WI38 (cell line): ENCODE measurements around the gene ZNF90.
"Not testable (repeated sequence)": the region's sequence is repeated elsewhere in the genome, so short reads cannot be mapped to it uniquely, and the experiment has no call there.

Experiments used
- H3K4me3 ChIP-seq: 2 replicates; pipeline ENCODE4 v1.5.1; 2011; ENCODE audit warnings: low read depth, mild to moderate bottlenecking, control low read depth, low read length
- TF ChIP-seq, protein P1 (sequence below): IDR thresholded peaks from 2 replicates; pipeline ENCODE4 v1.5.1; 2012; ENCODE audit warnings: low read depth, mild to moderate bottlenecking, control low read depth, low read length

ZNF90 gene

GRCh38 chr19:20051841-20052768, 25.7 kb upstream of the ZNF90 start:
- peak overlapping the region; percentile 85 for H3K4me3 ChIP-seq

DNA sequence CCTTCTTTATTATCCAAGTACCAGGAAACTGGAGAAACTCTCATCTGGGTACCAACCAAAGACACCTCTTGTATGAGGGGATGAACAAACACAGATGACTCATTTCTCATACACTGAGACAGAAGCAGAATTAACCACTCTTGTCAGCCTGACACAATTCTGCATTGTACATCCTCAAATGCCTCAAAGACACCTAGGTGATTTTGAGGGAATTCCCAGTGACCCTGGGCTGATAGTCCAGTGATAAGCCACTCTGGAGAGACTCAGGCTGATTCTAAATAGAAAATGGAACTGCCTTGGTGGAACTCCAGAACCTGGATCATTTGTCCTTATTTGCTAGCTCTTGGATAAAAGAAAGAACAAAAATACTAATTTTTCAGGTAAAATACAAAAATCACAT, 19.1 kb upstream of the ZNF90 start:
- H3K4me3 ChIP-seq, result not testable (repeated sequence)

More at GRCh38 chr19:20051841-20052768, 25.7 kb upstream of the ZNF90 start:
- TF ChIP-seq, protein P1, sequence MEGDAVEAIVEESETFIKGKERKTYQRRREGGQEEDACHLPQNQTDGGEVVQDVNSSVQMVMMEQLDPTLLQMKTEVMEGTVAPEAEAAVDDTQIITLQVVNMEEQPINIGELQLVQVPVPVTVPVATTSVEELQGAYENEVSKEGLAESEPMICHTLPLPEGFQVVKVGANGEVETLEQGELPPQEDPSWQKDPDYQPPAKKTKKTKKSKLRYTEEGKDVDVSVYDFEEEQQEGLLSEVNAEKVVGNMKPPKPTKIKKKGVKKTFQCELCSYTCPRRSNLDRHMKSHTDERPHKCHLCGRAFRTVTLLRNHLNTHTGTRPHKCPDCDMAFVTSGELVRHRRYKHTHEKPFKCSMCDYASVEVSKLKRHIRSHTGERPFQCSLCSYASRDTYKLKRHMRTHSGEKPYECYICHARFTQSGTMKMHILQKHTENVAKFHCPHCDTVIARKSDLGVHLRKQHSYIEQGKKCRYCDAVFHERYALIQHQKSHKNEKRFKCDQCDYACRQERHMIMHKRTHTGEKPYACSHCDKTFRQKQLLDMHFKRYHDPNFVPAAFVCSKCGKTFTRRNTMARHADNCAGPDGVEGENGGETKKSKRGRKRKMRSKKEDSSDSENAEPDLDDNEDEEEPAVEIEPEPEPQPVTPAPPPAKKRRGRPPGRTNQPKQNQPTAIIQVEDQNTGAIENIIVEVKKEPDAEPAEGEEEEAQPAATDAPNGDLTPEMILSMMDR, result no peak

DNA sequence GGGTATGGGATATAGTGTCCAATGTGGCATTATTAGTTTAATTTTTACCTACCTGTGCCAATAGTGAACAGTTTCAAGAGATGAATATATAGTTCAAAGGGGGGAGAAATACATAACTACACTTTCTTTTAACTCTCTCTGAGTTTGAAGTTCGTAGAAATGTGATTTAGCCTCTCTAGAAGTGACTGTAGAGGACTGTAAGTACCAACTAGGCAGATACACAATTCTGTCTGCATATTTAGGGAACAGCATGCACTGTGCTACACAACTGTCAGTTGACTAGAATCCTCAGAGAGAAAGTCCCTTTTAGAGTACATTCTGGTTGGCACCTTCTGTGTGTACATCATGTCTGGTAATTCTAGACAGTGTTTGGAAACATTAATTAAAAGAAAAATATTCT, 17.5 kb upstream of the ZNF90 start:
- H3K4me3 ChIP-seq, result no peak overlapping the region
- TF ChIP-seq, protein P1, result no peak

DNA sequence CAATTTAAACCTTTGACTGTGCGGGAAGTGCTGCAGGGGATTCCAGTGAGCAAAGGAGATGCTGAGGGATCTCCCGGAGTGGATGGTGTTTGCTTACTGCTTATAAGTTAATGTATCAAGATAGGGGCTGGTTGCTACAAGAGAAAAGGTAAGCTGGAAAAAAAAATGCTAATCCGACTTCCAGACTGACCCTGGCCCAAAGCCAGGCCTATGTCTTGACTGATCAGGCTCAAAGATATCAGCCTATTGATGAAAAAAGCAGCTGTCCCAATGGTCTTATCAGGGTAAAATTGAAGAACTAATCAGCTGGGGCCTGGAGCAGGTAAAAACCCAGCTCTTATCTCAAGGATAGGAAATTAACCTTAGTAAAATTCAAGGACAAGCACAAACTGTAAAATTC, 10.9 kb upstream of the ZNF90 start:
- TF ChIP-seq, protein P1, result no peak
- no peak overlapping the region for H3K4me3 ChIP-seq

DNA sequence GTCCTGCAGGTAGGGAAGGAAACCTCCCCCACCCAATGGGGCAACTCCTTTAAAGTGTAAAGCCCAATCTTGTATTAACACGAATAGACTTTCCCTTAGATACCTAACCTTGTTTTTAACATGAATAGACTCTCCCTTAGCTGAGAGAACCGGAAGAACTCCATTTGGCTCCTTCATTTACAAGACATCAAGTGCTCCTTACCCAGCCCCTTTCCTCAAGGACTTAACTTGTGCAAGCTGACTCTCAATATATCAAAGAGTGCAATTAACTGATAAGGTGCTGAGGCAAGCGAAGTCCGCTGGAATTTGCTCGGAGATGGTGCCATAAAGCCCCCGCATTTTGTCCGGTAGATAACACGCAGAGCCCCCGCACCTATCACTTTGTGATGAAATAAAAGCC, 9.9 kb upstream of the ZNF90 start:
- H3K4me3 ChIP-seq, result no peak overlapping the region
- TF ChIP-seq, protein P1, result no peak

GRCh38 chr19:20068559-20068958, 9.2 kb upstream of the ZNF90 start:
- not testable (repeated sequence) for H3K4me3 ChIP-seq

DNA sequence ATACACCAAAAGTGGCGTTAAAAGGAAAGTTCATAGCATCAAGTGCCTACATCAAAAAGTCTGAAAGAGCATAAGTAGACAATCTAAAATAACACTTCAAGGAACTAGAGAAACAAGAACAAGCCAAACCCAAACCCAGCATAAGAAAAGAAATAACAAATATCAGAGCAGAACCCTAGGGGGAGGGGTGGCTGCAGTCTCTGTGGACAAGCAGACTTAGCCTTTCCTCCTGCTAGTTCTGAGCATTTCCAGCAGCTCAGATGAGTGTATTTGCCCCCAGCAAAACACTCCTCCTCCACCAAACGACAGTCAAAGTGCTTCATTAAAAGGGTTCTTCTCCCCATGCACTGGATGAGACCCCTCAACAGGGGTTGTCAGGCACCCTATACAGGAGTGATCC, 7.1 kb upstream of the ZNF90 start:
- H3K4me3 ChIP-seq, result no peak overlapping the region
- TF ChIP-seq, protein P1, result no peak

DNA sequence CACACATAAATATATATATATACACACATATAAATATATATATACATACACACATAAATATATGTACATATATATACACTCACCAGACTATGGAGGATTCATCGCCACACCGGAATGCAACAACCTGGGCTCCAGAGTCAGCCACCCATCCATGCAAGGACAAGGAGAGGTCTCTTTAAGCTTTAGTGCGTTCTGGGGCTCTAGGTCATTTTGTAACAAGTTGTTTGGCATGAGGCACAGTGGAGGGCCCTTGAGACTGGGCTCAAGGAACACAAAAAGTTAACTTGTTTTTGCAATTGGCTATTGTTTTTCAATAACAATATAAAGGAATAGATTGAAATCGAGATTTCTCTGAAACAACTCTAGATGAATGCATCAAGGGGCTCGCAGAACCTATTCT, 4.9 kb upstream of the ZNF90 start:
- TF ChIP-seq, protein P1, result no peak

More for the DNA sequence above, 4.9 kb upstream of the ZNF90 start:
- no peak overlapping the region for H3K4me3 ChIP-seq
